CD8-positive, alpha-beta memory T cell (primary cell): ENCODE results near the gene DOCK7. TPM values are rescaled to one million over a fixed set of nuclear protein-coding genes. Genes with fewer than 3 reads are reported as not detected.
A peak's percentile ranks its signal among the peaks of the same experiment; 100 is the strongest.
"Not testable (repeated sequence)": the region's sequence is repeated elsewhere in the genome, so short reads cannot be mapped to it uniquely, and the experiment has no call there.

Experiments
- CTCF ChIA-PET: fragments of 350-600 bp; sonication (Branson Sonifier 250); formaldehyde crosslinking; loops from one replicate; lab custom pipeline; 2021; ENCODE audit warnings: antibody characterized with exemption; lab: Charles Lee
- POLR2A ChIA-PET: fragments of 350-600 bp; sonication (Branson Sonifier 250); formaldehyde crosslinking; loops from one replicate; lab custom pipeline; 2021; ENCODE audit warnings: antibody characterized with exemption; lab: Charles Lee
- DNase-seq, 5 donors: peaks; one replicate each; pipeline versions ENCODE4 v3.0.0 to v3.0.0-alpha.2; 2020 to 2022; ENCODE audit warnings: mixed read lengths in 1 of 5
- H3K27ac ChIP-seq: one replicate; pipeline ENCODE4 v1.7.0; 2013; ENCODE audit warnings: low read depth, mild to moderate bottlenecking, low read length, moderate library complexity
- H3K27me3 ChIP-seq: 2 replicates; pipeline ENCODE4 v1.7.0; 2013; ENCODE audit warnings: low read length, mild to moderate bottlenecking; ENCODE audit not compliant: insufficient read depth, poor library complexity, severe bottlenecking
- H3K36me3 ChIP-seq: 2 replicates; pipeline ENCODE4 v1.7.0; 2013; ENCODE audit warnings: mild to moderate bottlenecking, low read length, moderate library complexity; ENCODE audit not compliant: insufficient read depth
- H3K4me1 ChIP-seq: 2 replicates; pipeline ENCODE4 v1.7.0; 2013; ENCODE audit warnings: mild to moderate bottlenecking, low read length, moderate library complexity; ENCODE audit not compliant: insufficient read depth
- H3K4me3 ChIP-seq: 2 replicates; pipeline ENCODE4 v1.7.0; 2013; ENCODE audit warnings: mild to moderate bottlenecking, low read length
- H3K9me3 ChIP-seq: 2 replicates; pipeline ENCODE4 v1.7.0; 2013; ENCODE audit warnings: mild to moderate bottlenecking, low read length
- H3K27ac Mint-ChIP-seq, 8 donors: one replicate each; pipeline ENCODE4 v1.8.0; 2020 to 2021; ENCODE audit warnings: mixed read lengths in 8 of 8, mild to moderate bottlenecking in 6 of 8, inconsistent platforms in 3 of 8, moderate library complexity in 3 of 8
- H3K27me3 Mint-ChIP-seq, 2 donors: one replicate each; pipeline ENCODE4 v1.8.0; 2020 to 2021; ENCODE audit warnings: mixed read lengths in 2 of 2, mild to moderate bottlenecking in 1 of 2, moderate library complexity in 1 of 2
- H3K36me3 Mint-ChIP-seq, 3 donors: one replicate each; pipeline ENCODE4 v1.8.0; 2020 to 2021; ENCODE audit warnings: mixed read lengths in 3 of 3, inconsistent platforms in 1 of 3, mild to moderate bottlenecking in 1 of 3
- H3K4me1 Mint-ChIP-seq, 3 donors: one replicate each; pipeline ENCODE4 v1.8.0; 2020 to 2021; ENCODE audit warnings: mixed read lengths in 3 of 3, inconsistent platforms in 1 of 3, mild to moderate bottlenecking in 1 of 3
- H3K4me3 Mint-ChIP-seq, 7 donors: one replicate each; pipeline ENCODE4 v1.8.0; 2020 to 2021; ENCODE audit warnings: mixed read lengths in 7 of 7, mild to moderate bottlenecking in 6 of 7, moderate library complexity in 4 of 7, inconsistent platforms in 2 of 7
- H3K9me3 Mint-ChIP-seq, 5 donors: one replicate each; pipeline ENCODE4 v1.8.0; 2020 to 2022; ENCODE audit warnings: mixed read lengths in 5 of 5, mild to moderate bottlenecking in 3 of 5, moderate library complexity in 2 of 5, inconsistent platforms in 1 of 5
- polyA plus RNA-seq: library from polyadenylated mRNA; unstranded; fragments of 300-500 nt; fragmentation: Illumina TruSeq; gene quantifications from one replicate; pipeline ENCODE4 v1.2.3, GENCODE V29; 2021
- total RNA-seq, 2 experiments: library from RNA; stranded (reverse); gene quantifications; one replicate each; pipeline ENCODE4 v1.2.3, GENCODE V29; 2021

DOCK7 gene
- total and polyA plus RNA-seq, 3 experiments from 2014 or later: 2.4 to 10.5 (median 10.5) TPM

DNA sequence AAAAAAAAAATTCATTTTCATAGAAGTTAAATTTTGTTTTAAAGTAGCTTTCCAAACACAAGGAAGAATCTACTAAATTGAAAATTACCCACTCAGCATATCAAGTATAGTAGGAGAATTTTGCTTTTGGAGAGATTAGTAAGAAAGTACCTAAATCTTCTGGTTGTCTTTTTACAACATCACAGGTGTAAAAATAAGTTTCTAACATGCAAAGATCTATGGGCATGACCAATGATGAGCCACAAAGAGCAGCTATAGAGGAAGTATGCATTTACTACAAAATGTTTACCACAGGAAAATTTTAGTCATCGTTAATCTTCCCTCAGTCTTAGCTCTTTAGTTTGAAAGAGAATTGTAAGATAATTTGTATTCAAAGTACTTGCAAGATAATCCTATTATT, 62.8 kb downstream of the DOCK7 start:
- no peaks in the 10 kb centered on the region for H3K9me3 ChIP-seq
- peaks cover 4% of the 10 kb centered on the region for H3K36me3 ChIP-seq
- no peaks in the 10 kb centered on the region for H3K4me1 Mint-ChIP-seq
- H3K4me3 Mint-ChIP-seq: no peak overlapping the region
- H3K36me3 Mint-ChIP-seq: peaks cover 8 to 12% (median 9%) of the 10 kb centered on the region in 3 donors
- no peak for DNase-seq
- no peaks in the 10 kb centered on the region for H3K4me1 ChIP-seq
- no peak overlapping the region for H3K27ac ChIP-seq
- ChIA-PET CTCF (no interaction called here), POLR2A (no interaction called here)
- H3K9me3 Mint-ChIP-seq: no peaks in the 10 kb centered on the region
- no peaks in the 10 kb centered on the region for H3K27me3 ChIP-seq
- H3K4me3 ChIP-seq: no peak overlapping the region
- H3K27ac Mint-ChIP-seq: no peak overlapping the region
- peaks cover 0 to 1% of the 10 kb centered on the region in 2 donors for H3K27me3 Mint-ChIP-seq

DNA sequence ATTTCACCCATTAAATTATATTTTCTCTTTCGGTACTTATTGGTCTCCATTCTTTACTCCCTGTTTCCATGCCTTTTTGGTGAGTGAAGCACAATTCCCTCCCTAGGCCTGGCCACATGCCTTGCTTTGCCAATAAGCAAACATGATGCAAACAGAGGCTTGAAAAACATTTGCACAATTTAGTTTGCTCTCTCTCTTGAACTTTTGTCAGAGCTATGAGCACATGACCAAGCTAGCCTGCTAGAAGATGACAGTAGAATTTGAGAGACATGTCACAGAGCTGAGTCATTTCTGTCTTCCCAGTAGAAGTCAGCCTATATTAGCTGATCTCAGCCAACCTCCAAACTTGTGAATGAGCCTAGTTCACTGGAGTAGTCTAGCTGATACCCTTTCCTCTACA, 66.3 kb downstream of the DOCK7 start:
- H3K27ac Mint-ChIP-seq: no peak overlapping the region
- no peak for DNase-seq
- ChIA-PET CTCF (no interaction called here), POLR2A (no interaction called here)
- peaks cover 0 to 1% of the 10 kb centered on the region in 2 donors for H3K27me3 Mint-ChIP-seq
- peaks cover 13 to 16% (median 15%) of the 10 kb centered on the region in 3 donors for H3K36me3 Mint-ChIP-seq
- Histone ChIP-seq H3K4me1 (no peaks in the 10 kb centered on the region), H3K27ac (no peak overlapping the region), H3K4me3 (no peak overlapping the region), H3K27me3 (no peaks in the 10 kb centered on the region), H3K9me3 (no peaks in the 10 kb centered on the region), H3K36me3 (no peaks in the 10 kb centered on the region)
- no peaks in the 10 kb centered on the region for H3K9me3 Mint-ChIP-seq
- no peaks in the 10 kb centered on the region for H3K4me1 Mint-ChIP-seq
- no peak overlapping the region for H3K4me3 Mint-ChIP-seq

DNA sequence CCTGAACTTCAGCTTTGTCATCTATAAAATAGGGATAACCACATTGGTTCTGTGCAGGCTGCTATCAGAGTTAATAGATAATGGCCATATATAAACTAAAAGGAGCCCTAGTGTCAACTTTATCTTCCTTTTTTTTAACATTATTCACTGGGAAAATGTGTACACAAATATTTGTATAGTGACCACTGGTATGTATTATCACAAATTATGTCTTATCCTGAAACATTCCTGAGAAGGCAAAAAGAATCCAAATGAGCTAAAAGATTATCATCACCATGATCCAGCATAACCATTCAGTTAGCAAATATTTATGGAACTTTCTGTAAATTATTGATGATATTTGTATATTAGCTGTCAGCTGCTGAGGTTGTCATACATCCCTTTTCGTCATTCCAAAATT, 74.3 kb downstream of the DOCK7 start:
- no peak overlapping the region for H3K4me3 ChIP-seq
- H3K4me3 Mint-ChIP-seq: no peak overlapping the region
- H3K4me1 Mint-ChIP-seq: no peaks in the 10 kb centered on the region
- no peak overlapping the region for H3K27ac Mint-ChIP-seq
- no peaks in the 10 kb centered on the region for H3K9me3 ChIP-seq
- H3K4me1 ChIP-seq: no peaks in the 10 kb centered on the region
- no peaks in the 10 kb centered on the region for H3K27me3 ChIP-seq
- no peaks in the 10 kb centered on the region for H3K36me3 ChIP-seq
- no peak for DNase-seq
- H3K27me3 Mint-ChIP-seq: no peaks in the 10 kb centered on the region
- CTCF ChIA-PET: no interaction called here
- H3K9me3 Mint-ChIP-seq: no peaks in the 10 kb centered on the region
- POLR2A ChIA-PET: no interaction called here
- H3K27ac ChIP-seq: no peak overlapping the region
- peaks cover 5 to 22% (median 13%) of the 10 kb centered on the region in 3 donors for H3K36me3 Mint-ChIP-seq

DNA sequence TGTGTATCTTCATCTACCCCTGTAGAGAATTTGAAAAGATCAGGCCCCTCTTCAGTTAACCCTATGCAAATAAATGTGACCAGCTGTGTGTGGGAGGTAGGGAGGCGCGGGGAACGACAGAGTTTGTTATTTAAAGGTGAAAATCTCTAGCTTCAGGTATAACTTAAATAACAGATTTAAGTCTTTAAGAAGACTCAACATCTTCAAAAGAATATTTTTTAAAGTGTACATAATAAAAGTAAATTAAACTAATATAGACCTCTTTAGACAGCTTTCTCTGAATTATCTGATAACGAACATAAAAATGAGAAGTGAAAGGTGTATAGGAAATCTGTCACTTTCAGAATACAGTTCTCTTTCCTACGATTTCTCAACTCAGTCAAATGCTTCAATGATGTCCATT, 74.9 kb downstream of the DOCK7 start:
- Histone ChIP-seq H3K36me3 (no peaks in the 10 kb centered on the region), H3K27me3 (no peaks in the 10 kb centered on the region), H3K4me3 (no peak overlapping the region), H3K9me3 (no peaks in the 10 kb centered on the region), H3K4me1 (no peaks in the 10 kb centered on the region), H3K27ac (no peak overlapping the region)
- peaks cover 5 to 22% (median 13%) of the 10 kb centered on the region in 3 donors for H3K36me3 Mint-ChIP-seq
- CTCF ChIA-PET: no interaction called here
- no peak overlapping the region for H3K4me3 Mint-ChIP-seq
- DNase-seq: no peak
- H3K27me3 Mint-ChIP-seq: no peaks in the 10 kb centered on the region
- POLR2A ChIA-PET: no interaction called here
- H3K9me3 Mint-ChIP-seq: no peaks in the 10 kb centered on the region
- no peak overlapping the region for H3K27ac Mint-ChIP-seq
- H3K4me1 Mint-ChIP-seq: no peaks in the 10 kb centered on the region

DNA sequence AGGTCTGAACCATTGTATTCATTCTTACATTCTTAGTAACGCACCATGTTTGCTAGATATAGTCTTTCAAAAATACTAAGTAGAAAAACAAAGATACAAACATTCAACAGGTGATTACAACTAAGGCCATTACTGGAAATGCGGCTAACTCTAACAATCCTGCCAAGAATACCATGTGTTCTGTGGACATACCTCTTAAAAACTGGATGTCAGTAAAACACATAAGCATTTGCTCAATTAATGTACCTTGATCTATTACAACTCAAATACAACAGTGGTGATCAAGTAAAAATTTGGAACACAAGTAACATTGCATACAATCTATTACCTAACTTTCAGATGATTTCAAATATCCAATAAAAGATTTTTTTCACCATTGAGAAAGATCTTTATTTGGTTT, 75.4 kb downstream of the DOCK7 start:
- Mint-ChIP-seq H3K4me1 (no peaks in the 10 kb centered on the region), H3K27me3 (no peaks in the 10 kb centered on the region), H3K4me3 (no peak overlapping the region), H3K9me3 (no peaks in the 10 kb centered on the region), H3K36me3 (peaks cover 3 to 19% (median 7%) of the 10 kb centered on the region in 3 donors), H3K27ac (no peak overlapping the region)
- no peak for DNase-seq
- Histone ChIP-seq H3K9me3 (no peaks in the 10 kb centered on the region), H3K27ac (no peak overlapping the region), H3K4me3 (no peak overlapping the region), H3K36me3 (no peaks in the 10 kb centered on the region), H3K27me3 (no peaks in the 10 kb centered on the region), H3K4me1 (no peaks in the 10 kb centered on the region)
- CTCF ChIA-PET: no interaction called here
- POLR2A ChIA-PET: no interaction called here

DNA sequence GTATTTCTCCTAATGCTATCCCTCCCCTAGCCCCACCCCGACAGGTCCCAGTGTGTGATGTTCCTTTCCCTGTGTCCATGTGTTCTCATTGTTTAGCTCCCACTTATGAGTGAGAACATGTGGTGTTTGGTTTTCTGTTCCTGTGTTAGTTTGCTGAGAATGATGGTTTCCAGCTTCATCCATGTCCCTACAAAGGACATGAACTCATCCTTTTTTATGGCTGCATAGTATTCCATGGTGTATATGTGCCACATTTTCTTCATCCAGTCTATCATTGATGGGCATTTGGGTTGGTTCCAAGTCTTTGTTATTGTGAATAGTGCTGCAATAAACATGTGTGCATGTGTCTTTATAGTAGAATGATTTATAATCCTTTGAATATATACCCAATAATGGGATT, 77.6 kb downstream of the DOCK7 start:
- H3K27me3 Mint-ChIP-seq, DNase-seq, H3K4me1 ChIP-seq, POLR2A ChIA-PET, H3K36me3 ChIP-seq, H3K9me3 ChIP-seq, H3K4me1 Mint-ChIP-seq, H3K9me3 Mint-ChIP-seq, CTCF ChIA-PET, H3K4me3 Mint-ChIP-seq, H3K4me3 ChIP-seq, H3K27ac ChIP-seq, H3K27me3 ChIP-seq, H3K27ac Mint-ChIP-seq: not testable (repeated sequence)
- peaks cover 2 to 13% (median 4%) of the 10 kb centered on the region in 3 donors for H3K36me3 Mint-ChIP-seq

DNA sequence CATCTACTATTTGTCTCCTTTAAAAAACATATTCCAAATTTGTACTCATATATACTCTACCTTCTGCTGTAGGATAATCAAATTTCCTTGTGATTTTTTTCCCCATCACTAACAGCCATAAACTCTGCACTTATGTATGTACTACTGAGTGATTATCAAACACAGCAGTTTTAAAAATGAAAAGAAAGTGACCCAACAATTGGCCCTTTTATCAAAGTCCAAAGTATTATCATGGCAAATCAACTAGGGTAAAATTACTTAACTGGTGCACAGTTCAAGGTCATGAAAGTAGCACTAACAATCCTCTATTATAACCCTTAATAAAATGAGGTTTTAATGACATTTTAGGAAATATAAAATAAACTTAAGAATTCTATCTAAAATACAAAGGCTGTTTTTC, 79.3 kb downstream of the DOCK7 start:
- DNase-seq: no peak
- H3K4me3 Mint-ChIP-seq: no peak overlapping the region

DNA sequence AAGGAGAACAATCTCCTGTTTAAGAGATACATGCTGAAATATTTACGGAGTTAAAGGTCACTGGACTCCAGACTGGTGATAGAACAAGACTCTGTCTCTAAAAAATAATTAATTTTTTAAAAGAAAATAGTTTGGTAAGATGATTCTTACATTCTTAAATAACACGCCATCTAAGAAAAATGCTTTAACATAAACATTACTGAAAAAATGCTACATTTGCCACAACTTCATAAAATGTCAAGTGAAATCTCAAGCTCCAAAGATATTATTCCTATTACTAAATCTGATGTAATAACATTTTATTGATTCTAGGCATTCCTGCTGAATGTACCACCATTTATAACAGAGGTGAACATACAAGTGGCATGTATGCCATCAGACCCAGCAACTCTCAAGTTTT, 86.7 kb downstream of the DOCK7 start:
- H3K4me1 ChIP-seq: no peaks in the 10 kb centered on the region
- ChIA-PET POLR2A (no interaction called here), CTCF (no interaction called here)
- no peak for DNase-seq
- Mint-ChIP-seq H3K27ac (no peak overlapping the region), H3K9me3 (no peaks in the 10 kb centered on the region), H3K36me3 (peaks cover 0 to 9% (median under 1%) of the 10 kb centered on the region in 3 donors), H3K4me3 (no peak overlapping the region), H3K4me1 (no peaks in the 10 kb centered on the region), H3K27me3 (no peaks in the 10 kb centered on the region)
- H3K36me3 ChIP-seq: no peaks in the 10 kb centered on the region
- H3K4me3 ChIP-seq: no peak overlapping the region
- no peaks in the 10 kb centered on the region for H3K9me3 ChIP-seq
- no peak overlapping the region for H3K27ac ChIP-seq
- no peaks in the 10 kb centered on the region for H3K27me3 ChIP-seq

More for the DNA sequence above, 79.3 kb downstream of the DOCK7 start:
- H3K27ac Mint-ChIP-seq: no peak overlapping the region
- no peaks in the 10 kb centered on the region for H3K27me3 ChIP-seq
- H3K4me1 ChIP-seq: no peaks in the 10 kb centered on the region
- H3K36me3 ChIP-seq: no peaks in the 10 kb centered on the region
- no peak overlapping the region for H3K4me3 ChIP-seq
- no peaks in the 10 kb centered on the region for H3K27me3 Mint-ChIP-seq
- H3K9me3 ChIP-seq: no peaks in the 10 kb centered on the region
- no peak overlapping the region for H3K27ac ChIP-seq
- peaks cover 0 to 3% (median 0%) of the 10 kb centered on the region in 5 donors for H3K9me3 Mint-ChIP-seq
- ChIA-PET POLR2A (no interaction called here), CTCF (no interaction called here)
- H3K4me1 Mint-ChIP-seq: no peaks in the 10 kb centered on the region
- H3K36me3 Mint-ChIP-seq: peaks cover 2 to 16% (median 4%) of the 10 kb centered on the region in 3 donors

DNA sequence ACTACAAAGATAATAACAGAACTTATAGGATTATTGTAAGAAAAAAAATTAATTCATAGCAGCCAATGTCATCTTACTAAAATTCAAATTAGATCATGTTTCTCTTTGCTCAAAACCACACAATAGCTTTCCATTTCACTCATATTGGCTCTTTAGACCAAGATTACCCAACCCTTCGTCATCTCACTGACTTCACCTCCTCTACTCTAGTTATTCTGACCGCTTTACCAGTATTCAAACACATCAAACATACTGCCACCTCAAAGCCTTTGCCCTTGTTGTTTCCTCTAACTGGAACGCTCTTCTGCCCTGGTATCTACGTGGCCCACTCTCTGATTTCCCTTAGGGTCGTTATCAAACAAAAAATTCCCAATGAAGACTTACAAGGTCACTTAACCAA, 89.1 kb downstream of the DOCK7 start:
- no peak for DNase-seq
- Histone ChIP-seq H3K36me3 (no peaks in the 10 kb centered on the region), H3K4me3 (no peak overlapping the region), H3K4me1 (no peaks in the 10 kb centered on the region), H3K27ac (no peak overlapping the region), H3K27me3 (no peaks in the 10 kb centered on the region), H3K9me3 (no peaks in the 10 kb centered on the region)
- H3K27me3 Mint-ChIP-seq: no peaks in the 10 kb centered on the region
- POLR2A ChIA-PET: no interaction called here
- CTCF ChIA-PET: no interaction called here
- no peaks in the 10 kb centered on the region for H3K4me1 Mint-ChIP-seq
- no peaks in the 10 kb centered on the region for H3K9me3 Mint-ChIP-seq
- H3K4me3 Mint-ChIP-seq: no peak overlapping the region
- H3K36me3 Mint-ChIP-seq: peaks cover 0 to 5% (median 0%) of the 10 kb centered on the region in 3 donors
- peak overlapping the region in 1 of 8 donors; percentile 1 for H3K27ac Mint-ChIP-seq
